Ishikawa (cell line): ENCODE data around the gene LMAN1.

ENCODE experiments used
- CEBPB ChIP-seq: IDR thresholded peaks from 2 replicates; pipeline ENCODE4 v1.6.1; 2012
- CREB1 ChIP-seq: IDR thresholded peaks from 2 replicates; pipeline ENCODE4 v1.6.1; 2012; ENCODE audit warnings: low read depth
- EGR1 ChIP-seq: IDR thresholded peaks from 2 replicates; pipeline ENCODE4 v1.6.1; 2012
- EP300 ChIP-seq: IDR thresholded peaks from 2 replicates; pipeline ENCODE4 v1.6.1; 2012; ENCODE audit warnings: borderline replicate concordance
- FOXM1 ChIP-seq: IDR thresholded peaks from 2 replicates; pipeline ENCODE4 v1.6.1; 2012; ENCODE audit warnings: low read depth, borderline replicate concordance
- MAX ChIP-seq: IDR thresholded peaks from 2 replicates; pipeline ENCODE4 v1.6.1; 2012
- NFIC ChIP-seq: IDR thresholded peaks from 2 replicates; pipeline ENCODE4 v1.6.1; 2012
- RAD21 ChIP-seq: IDR thresholded peaks from 2 replicates; pipeline ENCODE4 v1.6.1; 2012; ENCODE audit warnings: low read depth
- REST ChIP-seq: IDR thresholded peaks from 2 replicates; pipeline ENCODE4 v1.6.1; 2012; ENCODE audit warnings: low read depth, mild to moderate bottlenecking
- TAF1 ChIP-seq: IDR thresholded peaks from 2 replicates; pipeline ENCODE4 v1.6.1; 2012; ENCODE audit warnings: low read depth, mild to moderate bottlenecking
- TCF12 ChIP-seq: IDR thresholded peaks from 2 replicates; pipeline ENCODE4 v1.6.1; 2012; ENCODE audit warnings: low read depth
- TEAD4 ChIP-seq: IDR thresholded peaks from 2 replicates; pipeline ENCODE4 v1.6.1; 2012
- USF1 ChIP-seq: IDR thresholded peaks from 2 replicates; pipeline ENCODE4 v1.6.1; 2012
- YY1 ChIP-seq: IDR thresholded peaks from 2 replicates; pipeline ENCODE4 v1.6.1; 2012; ENCODE audit warnings: low read depth
- ZBTB7A ChIP-seq: IDR thresholded peaks from 2 replicates; pipeline ENCODE4 v1.6.1; 2012; ENCODE audit warnings: low read depth

Gene LMAN1

GRCh38 chr18:59354731-59355130 is 4.3 kb downstream of the LMAN1 start:
- no peak for TF ChIP-seq NFIC
- TF ChIP-seq TAF1 = no peak
- no peak for TF ChIP-seq TEAD4
- TF ChIP-seq CEBPB = no peak
- TF ChIP-seq USF1 = no peak

GRCh38 chr18:59353079-59353680 is 5.9 kb downstream of the LMAN1 start:
- TF ChIP-seq YY1 = no peak
- no peak for TF ChIP-seq TCF12
- no peak for TF ChIP-seq REST
- TF ChIP-seq CEBPB = no peak
- no peak for TF ChIP-seq TAF1
- no peak for TF ChIP-seq USF1
- TF ChIP-seq EGR1 = no peak
- no peak for TF ChIP-seq ZBTB7A

- no peak for TF ChIP-seq REST
- no peak for TF ChIP-seq FOXM1
These were observed 6.7 kb downstream of the LMAN1 start for GRCh38 chr18:59352250-59352855.

GRCh38 chr18:59345556-59345955 is 13.5 kb downstream of the LMAN1 start:
- TF ChIP-seq CEBPB (no peak), USF1 (no peak), EP300 (no peak)

GRCh38 chr18:59344996-59345395 is 14.1 kb downstream of the LMAN1 start:
- TF ChIP-seq ZBTB7A = no peak

GRCh38 chr18:59343926-59344325 is 15.1 kb downstream of the LMAN1 start:
- TF ChIP-seq CEBPB (no peak), TAF1 (no peak), MAX (no peak), ZBTB7A (no peak), CREB1 (no peak), RAD21 (no peak), USF1 (no peak), NFIC (no peak), FOXM1 (no peak), TEAD4 (no peak), TCF12 (no peak), YY1 (no peak), EGR1 (no peak), REST (no peak), EP300 (no peak)
